Measurements from ENCODE around the gene UROC1.

UROC1 gene

GRCh38 chr3:126494970-126495230 lies 22.7 kb downstream of the UROC1 start:
- no peak for DNase-seq (ENCODE audit: low spot score)

DNA sequence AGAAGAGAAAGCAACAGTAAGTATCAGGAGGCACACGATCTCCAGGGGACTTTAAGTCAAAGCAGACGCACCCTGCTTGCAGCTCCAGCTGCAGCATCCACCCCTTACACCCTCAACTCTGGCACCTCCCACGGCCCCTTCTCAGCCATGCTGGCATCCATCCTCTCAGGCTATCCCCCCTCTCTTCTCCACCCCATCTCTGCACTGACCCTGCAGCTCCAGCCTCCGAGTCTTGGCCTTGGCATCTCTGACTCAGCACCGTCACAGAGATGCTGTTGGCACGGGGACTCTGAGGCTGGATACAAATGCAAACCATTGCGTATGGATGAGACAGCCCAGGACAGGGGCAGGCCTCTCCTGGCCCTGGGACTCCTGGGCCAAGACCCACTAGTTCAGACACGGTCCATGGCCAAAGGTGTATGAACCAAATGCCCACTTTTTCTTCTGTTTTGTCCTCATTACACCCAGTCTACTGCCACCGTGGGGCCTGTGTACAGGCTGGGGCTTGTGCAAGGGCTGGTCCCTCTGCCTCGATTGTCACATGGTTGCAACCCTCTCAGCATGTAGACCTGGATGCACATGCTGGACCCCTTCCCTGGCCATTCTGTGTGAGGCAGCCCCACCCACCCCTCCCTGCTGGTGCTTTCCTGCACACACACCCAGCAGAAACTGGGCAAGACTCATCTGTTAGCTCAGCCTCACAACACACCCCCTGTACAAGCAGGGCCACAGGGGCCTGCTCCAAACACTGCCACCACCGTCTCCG lies 23.2 kb downstream of the UROC1 start:
- no peak for DNase-seq (ENCODE audit: low spot score)

- DNase-seq (ENCODE audit: low spot score): no peak
These were observed 23.8 kb downstream of the UROC1 start for GRCh38 chr3:126493739-126494138.

GRCh38 chr3:126493051-126493450 lies 24.5 kb downstream of the UROC1 start:
- no peak for DNase-seq (ENCODE audit: low spot score)

DNA sequence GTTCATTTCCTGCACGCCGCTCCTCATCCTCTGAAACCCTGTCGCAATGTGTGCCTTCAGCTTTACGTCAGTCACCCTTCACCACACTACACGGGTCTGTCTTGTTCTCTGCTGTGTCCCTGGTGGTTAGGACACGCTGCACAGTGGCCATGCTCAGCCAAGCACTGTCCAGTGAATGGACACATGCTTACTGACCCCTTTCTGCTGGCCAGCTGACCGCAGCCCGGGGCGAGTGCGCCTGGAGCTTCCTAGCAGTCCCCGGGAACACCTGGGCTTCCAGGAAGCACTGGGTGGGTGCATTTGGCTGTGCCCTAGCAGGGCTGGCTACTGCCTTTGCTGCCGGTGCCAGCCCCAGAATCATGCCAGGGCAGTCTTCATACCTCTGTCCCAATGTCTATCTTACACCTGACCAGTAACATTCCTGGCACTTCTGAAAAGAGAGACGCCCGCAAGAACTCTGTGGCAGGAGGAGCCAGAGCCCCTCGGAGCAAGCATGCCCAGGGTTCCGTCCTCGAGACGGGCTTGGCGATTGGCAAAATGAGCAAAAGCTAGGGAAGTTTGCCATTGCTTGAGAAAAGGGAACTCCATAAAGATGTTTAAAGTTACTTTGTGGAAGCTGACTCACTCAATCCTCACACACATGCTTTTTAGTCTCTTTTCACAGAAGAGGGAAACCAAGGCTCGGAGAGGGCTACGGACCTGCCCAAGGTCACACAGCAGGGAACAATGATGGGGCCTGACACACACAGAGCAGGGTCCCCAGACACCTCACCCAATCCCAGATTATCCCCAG lies 26.2 kb downstream of the UROC1 start:
- DNase-seq (ENCODE audit: low spot score): no peak

- DNase-seq (ENCODE audit: low spot score): no peak
These were observed 27.0 kb downstream of the UROC1 start for GRCh38 chr3:126490619-126491018.

DNA sequence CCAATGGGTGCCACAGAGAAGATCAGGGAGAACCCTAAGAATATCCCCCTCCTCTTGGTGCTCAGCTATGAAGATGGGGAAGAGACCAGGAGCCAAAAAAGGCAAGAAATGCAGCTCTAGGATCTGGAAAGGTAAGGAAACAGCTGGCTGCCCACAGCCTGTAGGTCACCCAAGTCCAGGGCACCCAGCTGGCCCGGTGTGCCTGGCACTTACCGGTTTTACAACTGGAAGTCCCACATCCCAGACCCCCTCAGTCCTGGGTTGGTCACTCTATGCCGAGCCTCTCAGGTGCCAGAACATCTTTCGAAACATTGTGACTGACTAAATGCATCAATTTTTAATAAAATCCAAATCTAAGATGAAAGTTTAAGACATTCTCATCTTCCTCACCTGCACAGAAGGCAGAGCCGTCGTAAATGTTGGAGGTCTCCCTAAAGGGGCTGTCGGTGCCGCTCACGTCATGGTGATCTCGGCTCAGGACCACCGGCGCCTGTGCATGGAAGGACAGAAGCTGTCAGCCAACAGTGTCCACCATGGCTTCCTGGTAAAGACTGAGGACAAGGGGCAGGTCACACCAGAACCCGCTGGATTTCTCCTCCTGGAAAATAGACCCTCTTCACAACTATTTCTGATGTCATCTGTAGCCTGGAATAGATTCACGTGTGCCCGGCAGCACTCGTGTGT lies 28.5 kb downstream of the UROC1 start:
- no peak for DNase-seq (ENCODE audit: low spot score)

- no peak for DNase-seq (ENCODE audit: low spot score)
These were observed 29.4 kb downstream of the UROC1 start for GRCh38 chr3:126488185-126488584.

DNA sequence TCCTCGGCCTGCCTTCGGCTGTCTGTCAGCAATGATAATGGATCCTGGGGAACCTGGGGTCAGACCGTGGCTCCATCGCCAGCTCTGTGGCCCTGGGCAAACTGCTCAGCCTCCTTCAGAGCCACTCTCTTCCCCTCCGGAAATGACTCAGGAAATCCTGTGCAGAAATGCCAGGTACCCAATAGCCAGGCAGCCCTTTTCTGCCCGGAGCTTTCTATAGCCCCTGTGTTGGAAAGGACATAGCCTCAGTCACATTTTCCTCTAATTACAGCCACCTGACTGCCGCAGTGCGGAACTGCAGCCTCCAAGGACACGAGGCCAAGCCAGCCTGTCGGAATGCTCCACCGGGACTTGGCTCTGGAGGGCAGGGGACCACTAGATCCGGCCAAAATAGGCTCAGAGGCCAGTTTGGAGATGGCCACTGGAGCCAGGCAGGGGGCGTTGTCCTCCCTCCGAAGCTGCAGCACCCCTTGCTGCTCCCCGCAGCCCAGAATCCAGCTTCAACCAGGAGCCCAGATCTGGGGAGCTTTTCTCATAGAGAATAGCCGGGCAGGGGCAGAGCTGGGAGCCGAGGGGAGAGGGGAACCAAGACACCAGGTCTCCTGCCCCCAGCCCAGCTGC lies 30.3 kb downstream of the UROC1 start:
- DNase-seq (ENCODE audit: low spot score): no peak

DNA sequence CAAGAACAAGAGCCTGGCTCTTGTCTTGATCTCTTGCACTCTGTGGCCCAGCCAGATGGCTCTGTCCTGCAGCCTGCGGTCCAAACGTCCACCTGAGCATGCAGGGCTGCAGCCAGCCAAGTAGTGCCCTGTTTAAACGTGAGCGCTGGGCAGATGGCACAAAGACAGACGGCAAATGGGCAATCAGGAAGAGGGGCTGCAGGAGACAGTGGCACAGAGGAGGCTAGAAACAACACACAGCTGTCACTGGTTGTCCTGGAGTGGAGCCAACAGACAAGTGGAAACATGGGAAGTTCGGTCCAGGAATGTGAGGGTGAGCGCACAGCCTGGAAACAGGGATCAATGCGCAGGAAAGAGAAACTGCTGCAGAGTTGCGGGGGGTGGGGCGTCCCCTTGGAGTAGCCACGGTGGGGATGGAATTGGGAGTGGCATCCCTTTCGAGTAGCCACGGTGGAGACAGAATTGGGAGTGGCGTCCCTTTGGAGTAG lies 31.2 kb downstream of the UROC1 start:
- DNase-seq (ENCODE audit: low spot score): no peak

GRCh38 chr3:126485956-126486355 lies 31.6 kb downstream of the UROC1 start:
- DNase-seq (ENCODE audit: low spot score): no peak

DNA sequence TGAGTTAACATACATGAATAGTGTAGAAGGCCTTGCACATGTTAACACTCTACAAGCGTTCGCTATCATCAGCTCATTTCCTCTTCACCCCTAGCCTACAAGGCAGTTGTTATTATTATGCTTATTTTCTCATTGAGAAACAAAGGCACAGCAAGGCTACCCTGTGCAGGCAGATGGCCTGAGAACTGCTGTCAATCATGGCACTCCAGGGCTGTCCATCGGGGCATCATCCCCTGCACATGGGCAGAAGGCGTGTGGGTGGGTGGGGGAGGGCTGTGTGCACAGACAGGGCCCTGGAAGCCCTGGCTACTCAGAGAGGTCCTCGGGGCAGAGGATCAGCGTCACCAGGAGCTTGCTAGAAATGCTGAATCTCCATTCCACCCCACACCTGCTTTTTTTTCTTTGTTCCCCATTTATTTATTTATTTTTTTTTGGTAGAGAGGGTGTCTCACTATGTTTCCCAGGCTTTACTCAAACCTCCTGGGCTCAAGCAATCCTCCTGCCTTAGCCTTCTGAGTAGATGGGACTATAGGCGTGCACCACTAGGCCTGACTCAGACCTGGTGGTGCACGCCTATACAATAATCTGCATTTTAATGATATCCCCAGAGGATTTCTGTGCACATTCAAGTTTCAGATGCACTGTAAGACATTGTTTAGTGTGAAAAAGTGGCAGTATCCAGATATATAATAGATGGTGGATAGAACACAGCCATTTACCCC lies 32.2 kb downstream of the UROC1 start:
- no peak for DNase-seq (ENCODE audit: low spot score)

- no peak for DNase-seq (ENCODE audit: low spot score)
These were observed 32.9 kb downstream of the UROC1 start for GRCh38 chr3:126484662-126485061.

GRCh38 chr3:126484148-126484547 lies 33.4 kb downstream of the UROC1 start:
- DNase-seq (ENCODE audit: low spot score): no peak

DNA sequence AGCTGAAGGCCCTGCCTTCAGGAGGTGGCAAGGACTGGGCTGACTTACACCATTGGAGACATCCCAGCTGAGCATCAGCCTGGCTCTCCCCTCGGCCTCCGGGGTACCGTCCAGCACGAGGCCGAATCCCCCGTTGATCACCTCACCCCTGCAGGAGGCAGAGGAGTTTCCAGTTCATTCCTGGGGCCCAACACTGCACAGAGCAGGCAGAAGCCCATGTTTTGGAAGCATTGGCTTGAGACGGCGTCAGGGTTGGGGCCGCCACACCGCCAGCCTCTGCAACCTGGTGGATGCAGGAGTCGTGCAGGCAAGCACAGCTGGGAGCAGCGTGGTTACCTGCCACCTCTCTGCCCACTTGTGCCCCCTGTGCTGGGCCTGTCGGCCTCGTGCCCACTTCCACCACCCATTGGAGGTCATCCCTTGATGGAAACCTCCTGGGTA lies 34.2 kb downstream of the UROC1 start:
- no peak for DNase-seq (ENCODE audit: low spot score)

DNA sequence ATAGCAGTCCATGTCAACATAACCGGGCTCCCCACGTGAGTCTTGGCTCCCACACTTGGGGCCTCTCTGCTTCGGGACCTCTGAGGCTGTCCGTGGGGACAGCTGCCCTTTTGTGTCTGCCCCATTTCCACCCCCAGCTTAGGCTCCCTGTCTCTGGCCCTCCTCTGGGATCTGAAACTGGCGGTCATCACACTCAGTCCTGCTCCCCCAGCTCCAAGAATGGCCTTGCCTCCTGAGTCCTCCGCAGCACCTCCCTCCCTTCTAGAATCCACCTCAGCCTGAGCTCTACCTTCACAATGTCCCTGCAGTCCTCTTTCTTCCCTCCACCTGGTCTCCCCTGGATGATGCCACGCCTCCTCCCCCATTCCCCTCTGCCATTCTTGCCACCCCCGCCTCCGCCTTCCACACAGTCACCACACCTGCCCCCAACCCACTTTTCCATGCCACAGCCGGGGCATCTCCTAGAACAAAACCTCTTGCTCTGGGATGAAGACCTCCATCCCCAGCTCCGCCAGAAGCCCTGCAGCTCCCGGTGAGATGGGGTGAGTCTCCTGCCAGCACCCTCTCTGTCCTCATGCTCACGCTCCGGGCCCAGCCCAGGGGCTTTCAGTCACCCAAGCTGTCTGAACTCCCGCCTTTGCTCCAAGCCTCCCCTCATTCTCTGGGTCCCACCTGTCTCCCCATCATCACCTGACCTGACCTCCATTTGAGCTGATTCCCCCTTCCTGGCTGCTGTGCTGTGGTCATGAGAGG lies 34.9 kb downstream of the UROC1 start:
- no peak for DNase-seq (ENCODE audit: low spot score)

DNA sequence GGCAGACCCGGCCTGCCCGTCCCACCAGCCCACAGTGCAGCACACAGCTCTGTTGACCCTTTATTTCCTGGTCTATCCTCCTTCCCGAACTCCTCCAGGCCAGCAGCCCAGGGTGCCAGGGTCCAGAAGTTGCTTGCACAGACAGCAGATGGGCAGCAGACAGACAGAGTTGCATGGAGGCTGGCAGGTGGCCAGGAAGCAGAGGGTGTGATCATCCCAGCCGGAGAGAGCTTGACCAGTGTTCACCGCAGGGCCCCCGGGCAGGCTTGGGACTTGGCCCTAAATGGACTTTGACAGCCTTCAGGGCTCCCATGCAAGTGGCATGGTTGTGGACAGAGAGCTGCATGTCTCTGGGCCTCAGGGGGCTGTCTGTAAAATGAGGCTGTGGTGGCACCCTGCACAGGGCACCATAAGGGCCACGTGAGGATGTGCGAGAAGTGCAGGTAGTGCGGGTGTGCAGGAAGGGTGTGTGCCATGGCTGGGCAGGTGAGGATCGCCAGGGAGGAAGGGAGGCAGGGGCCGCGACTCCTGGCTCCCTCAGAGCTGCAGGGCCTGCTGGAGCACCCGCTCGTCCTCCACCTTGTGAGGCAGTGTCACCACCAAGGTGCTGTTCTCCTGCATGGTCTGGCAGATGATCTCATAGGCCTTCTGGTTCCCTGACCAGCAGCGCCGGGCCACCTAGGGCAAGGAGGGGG lies 35.6 kb downstream of the UROC1 start:
- DNase-seq (ENCODE audit: low spot score): no peak

- no peak for DNase-seq (ENCODE audit: low spot score)
These were observed 36.7 kb downstream of the UROC1 start for GRCh38 chr3:126480861-126481260.

DNA sequence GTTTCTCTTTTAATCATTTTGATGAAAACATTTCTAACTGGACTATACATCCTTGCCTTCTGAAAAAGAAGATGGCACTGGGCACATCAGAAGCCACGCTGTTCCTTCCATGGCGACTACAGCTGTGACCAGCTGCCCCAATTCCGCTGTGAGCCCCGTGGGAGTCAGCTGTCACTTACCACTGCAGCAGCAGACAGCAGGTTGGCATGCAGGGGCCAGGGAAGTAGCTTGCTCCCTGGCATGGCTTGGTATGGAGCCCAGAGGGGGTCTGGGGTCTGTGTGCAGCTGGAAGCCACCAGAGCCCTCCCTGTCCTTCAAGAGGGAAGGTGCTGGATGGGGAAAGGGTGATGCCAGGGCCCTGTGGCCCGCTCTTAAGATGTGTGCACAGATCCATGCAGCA lies 37.4 kb downstream of the UROC1 start:
- DNase-seq (ENCODE audit: low spot score): no peak

DNA sequence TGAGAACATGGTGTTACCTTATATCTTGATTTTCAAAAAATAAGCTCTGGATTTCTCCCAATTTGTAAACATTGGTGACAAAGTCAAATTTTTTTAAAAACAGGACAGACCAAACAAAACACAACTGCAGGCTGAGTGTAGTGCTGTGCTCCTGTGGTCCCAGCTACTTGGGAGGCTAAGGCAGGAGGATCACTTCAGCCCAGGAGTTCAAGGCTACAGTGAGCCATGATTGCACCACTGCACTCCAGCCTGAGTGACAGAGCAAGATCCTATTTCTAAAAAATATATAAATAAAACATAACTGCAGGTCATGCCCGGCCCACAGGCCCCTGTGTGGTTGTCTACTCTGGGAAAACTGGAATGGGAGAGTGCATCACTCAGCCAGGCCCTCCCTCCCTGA lies 37.9 kb downstream of the UROC1 start:
- DNase-seq (ENCODE audit: low spot score): no peak

Data from RKO (cell line).